Endothelial cell of umbilical vein (primary cell): ENCODE measurements around the gene CARD19. TPM values are rescaled to one million over a fixed set of nuclear protein-coding genes. Genes with fewer than 3 reads are reported as not detected.

ENCODE experiments used
- BruUV-seq: library from RNA; stranded (reverse); fragments of 400-500 nt; replicated peaks from 2 replicates; lab custom pipeline; 2021; lab: Mats Ljungman, UMichigan
- CTCF ChIA-PET: fragments of 300-600, 350-600 bp; sonication (Branson Sonifier 250); formaldehyde crosslinking; loops from one replicate; lab custom pipeline; 2021; ENCODE audit warnings: antibody characterized with exemption, inconsistent platforms; lab: Charles Lee
- POLR2A ChIA-PET: fragments of 300-600, 350-600 bp; sonication (Branson Sonifier 250); formaldehyde crosslinking; loops from one replicate; lab custom pipeline; 2021; ENCODE audit warnings: antibody characterized with exemption, inconsistent platforms; lab: Charles Lee
- DNase-seq: peaks from one replicate; pipeline ENCODE4 v3.0.0-alpha.2; 2011; ENCODE audit warnings: low read depth, low spot score
- FAIRE-seq: peaks from 2 replicates; lab custom pipeline; 2011; peaks lifted over from hg19 to GRCh38; lab: Jason Lieb, UNC
- H2AFZ ChIP-seq: 2 replicates; pipeline ENCODE4 v1.6.0; 2012; ENCODE audit warnings: low read depth, low read length, control low read depth, inconsistent platforms
- H3K27ac ChIP-seq: 2 replicates; pipeline ENCODE4 v1.5.1; 2011; ENCODE audit warnings: low read depth, mild to moderate bottlenecking, control low read depth, low read length, moderate library complexity; ENCODE audit not compliant: insufficient read depth
- H3K27me3 ChIP-seq, 2 experiments: 2 replicates each; pipeline versions ENCODE4 v1.6.0 to v1.6.1; 2011; ENCODE audit warnings: low read length in 2 of 2, mixed read lengths in 1 of 2; ENCODE audit not compliant: control insufficient read depth in 2 of 2, insufficient read depth in 2 of 2
- H3K36me3 ChIP-seq, 2 experiments: 2 replicates in 1 of 2; 3 replicates in 1 of 2; pipeline ENCODE4 v1.5.1; 2011; ENCODE audit warnings: low read length in 2 of 2, mild to moderate bottlenecking in 1 of 2, moderate library complexity in 1 of 2; ENCODE audit not compliant: control insufficient read depth in 2 of 2, insufficient read depth in 2 of 2; ENCODE audit errors: extremely low read depth in 1 of 2
- H3K4me1 ChIP-seq: 3 replicates; pipeline ENCODE4 v1.5.1; 2011; ENCODE audit warnings: mild to moderate bottlenecking, low read length; ENCODE audit not compliant: control insufficient read depth, insufficient read depth; ENCODE audit errors: extremely low read depth
- H3K4me2 ChIP-seq: 2 replicates; pipeline ENCODE4 v1.6.1; 2011; ENCODE audit warnings: low read length, control low read depth, mixed read lengths; ENCODE audit not compliant: insufficient read depth
- H3K4me3 ChIP-seq, 3 experiments: fragments of 200-600 bp in 1 of 3; sonication (generic), shearing (Covaris generic) in 1 of 3; replicated peaks in 1 of 3; 2 replicates each; pipeline ENCODE4 v1.5.1; 2011 to 2016; ENCODE audit warnings: control low read depth in 3 of 3, low read length in 3 of 3, mild to moderate bottlenecking in 2 of 3, inconsistent platforms in 1 of 3, low read depth in 1 of 3, moderate library complexity in 1 of 3; ENCODE audit not compliant: insufficient read depth in 1 of 3
- H3K79me2 ChIP-seq: 2 replicates; pipeline ENCODE4 v1.6.0; 2012; ENCODE audit warnings: low read length, inconsistent platforms; ENCODE audit not compliant: control insufficient read depth, insufficient read depth
- H3K9ac ChIP-seq: replicated peaks from 2 replicates; pipeline ENCODE3; 2011; ENCODE audit warnings: low read length, control low read depth; ENCODE audit not compliant: insufficient read depth; ENCODE audit errors: extremely low read depth
- H3K9me1 ChIP-seq: replicated peaks from 3 replicates; pipeline ENCODE4 v1.6.0; 2011; ENCODE audit warnings: mild to moderate bottlenecking, low read length; ENCODE audit not compliant: control insufficient read depth, insufficient read depth; ENCODE audit errors: extremely low read depth
- H3K9me3 ChIP-seq: replicated peaks from 2 replicates; pipeline ENCODE4 v1.5.1; 2012; ENCODE audit warnings: low read length, inconsistent platforms; ENCODE audit not compliant: control insufficient read depth, insufficient read depth
- H4K20me1 ChIP-seq: replicated peaks from 2 replicates; pipeline ENCODE3; 2011; ENCODE audit warnings: mild to moderate bottlenecking, low read length; ENCODE audit not compliant: control insufficient read depth, insufficient read depth; ENCODE audit errors: extremely low read depth
- EZH2 ChIP-seq: IDR thresholded peaks from 2 replicates; pipeline ENCODE4 v1.6.1; 2012; ENCODE audit warnings: borderline replicate concordance, low read depth, mild to moderate bottlenecking, moderate library complexity, low read length, inconsistent platforms; ENCODE audit not compliant: severe bottlenecking
- FOS ChIP-seq: IDR thresholded peaks from 2 replicates; pipeline ENCODE4 v1.6.1; 2011; ENCODE audit warnings: mild to moderate bottlenecking, low read length, moderate library complexity, borderline replicate concordance; ENCODE audit not compliant: insufficient read depth
- GATA2 ChIP-seq: IDR thresholded peaks from 2 replicates; pipeline ENCODE4 v1.7.0; 2011; ENCODE audit warnings: low read depth, mild to moderate bottlenecking, moderate library complexity, mixed read lengths, low read length; ENCODE audit not compliant: insufficient read length, insufficient read depth
- JUN ChIP-seq: IDR thresholded peaks from 2 replicates; pipeline ENCODE4 v1.6.1; 2011; ENCODE audit warnings: borderline replicate concordance, low read depth; ENCODE audit not compliant: insufficient read length, insufficient read depth
- MYC ChIP-seq: IDR thresholded peaks from one replicate; pipeline ENCODE4 v1.6.1; 2011; ENCODE audit warnings: mild to moderate bottlenecking, low read depth, low read length
- POLR2A ChIP-seq: IDR thresholded peaks from 2 replicates; pipeline ENCODE4 v1.6.1; 2012; ENCODE audit warnings: low read depth, mild to moderate bottlenecking, control low read depth, low read length
- POLR2AphosphoS5 ChIP-seq: IDR thresholded peaks from 2 replicates; pipeline ENCODE4 v1.6.1; 2012; ENCODE audit warnings: low read depth, mild to moderate bottlenecking, control low read depth, low read length, moderate library complexity; ENCODE audit not compliant: insufficient read depth
- dilution Hi-C: fragments of 300-500 bp; cut with MboI; formaldehyde crosslinking; loops from one replicate; pipeline ENCODE4 v1.15.0; 2019; ENCODE audit warnings: low sequenced_read_pairs; ENCODE audit not compliant: extremely low pct_ligation_motif_present
- intact Hi-C: fragments of 100-400 bp; cut with micrococcal nuclease; formaldehyde crosslinking; loops from one replicate; pipeline ENCODE4 v1.10.0; 2022
- polyA plus RNA-seq, 4 experiments: library from polyadenylated mRNA; depleted of rRNA in 3 of 4; stranded (reverse) in 3 of 4; unstranded in 1 of 4; fragments of >200 nt; gene quantifications; 2 replicates each; pipeline versions ENCODE4 v1.2.1 to v1.2.3, GENCODE V29; 2011 to 2012; ENCODE audit warnings: missing spikeins in 1 of 4
- total RNA-seq: library from RNA; stranded (reverse); gene quantifications from 2 replicates; pipeline ENCODE4 v1.2.3, GENCODE V29; 2021
- TF ChIP-seq, protein P1 (sequence below), 2 donors: IDR thresholded peaks; 1 replicate in 1 of 2; 2 replicates in 1 of 2; pipeline ENCODE4 v1.5.1; 2011; ENCODE audit warnings: low read length in 2 of 2, mild to moderate bottlenecking in 2 of 2, moderate library complexity in 2 of 2, control low read depth in 1 of 2, inconsistent platforms in 1 of 2, low read depth in 1 of 2; ENCODE audit not compliant: insufficient read depth in 1 of 2; ENCODE audit errors: extremely low read depth in 1 of 2
- TF ChIP-seq, protein P2 (sequence below): IDR thresholded peaks from 2 replicates; pipeline ENCODE4 v1.6.1; 2011; ENCODE audit not compliant: insufficient read depth, insufficient read length

Gene CARD19
- total and polyA plus RNA-seq, 2 donors (not counting 3 experiments of a cell fraction or from before 2014, with no cell fraction given), result 45.7 to 148 TPM

DNA sequence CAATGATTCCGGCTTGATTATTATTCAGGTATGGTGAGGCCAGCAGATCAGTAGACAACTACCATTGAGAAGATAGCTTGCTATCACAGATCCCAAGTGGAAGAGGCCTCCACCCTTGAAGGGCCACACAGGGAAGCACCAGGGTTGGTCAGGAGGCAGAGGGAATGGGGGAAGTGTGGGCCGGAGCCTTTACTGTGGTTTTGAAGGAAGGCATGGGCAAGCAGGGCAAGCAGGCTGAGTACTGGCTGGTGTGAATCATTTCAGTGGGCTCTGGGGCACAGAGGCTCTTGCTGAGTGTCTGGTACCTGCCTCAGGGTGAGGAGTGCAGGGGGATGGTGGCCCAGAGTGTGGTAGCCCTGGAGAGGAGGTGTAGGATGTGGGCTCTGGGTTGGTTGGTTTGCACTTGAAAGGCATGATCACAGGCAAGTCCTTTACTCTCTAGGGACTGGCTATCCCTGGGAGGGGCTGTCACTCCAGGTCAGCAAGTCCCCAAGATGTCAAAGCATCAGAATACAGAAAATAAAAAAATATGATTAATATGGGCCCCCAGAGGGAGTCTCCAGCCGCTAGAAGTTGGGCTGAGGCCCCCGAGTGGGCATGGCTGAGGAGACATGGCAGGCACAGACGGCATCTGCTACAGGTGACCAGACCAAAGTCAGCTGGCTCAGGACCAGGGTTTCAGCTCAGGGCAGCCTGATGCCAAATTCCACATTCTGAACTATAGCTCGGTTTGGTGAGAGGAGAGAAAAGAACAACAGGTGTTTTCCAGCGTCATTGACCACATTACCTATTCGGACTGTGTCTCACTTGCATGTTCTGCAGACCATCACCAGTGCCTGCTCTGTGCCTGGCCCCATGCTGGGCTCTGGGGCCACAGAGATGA is 47.2 kb upstream of the CARD19 start:
- no peak overlapping the region for H3K27ac ChIP-seq
- H4K20me1 ChIP-seq, result no peaks in the 10 kb centered on the region
- ChIA-PET POLR2A (no interaction called here), CTCF (interaction anchor here (0.8 kb wide), 1 partner anchor 45 kb away, joined by 3 read pairs; no protein-coding TSS in a partner anchor)
- H3K4me1 ChIP-seq, result no peaks in the 10 kb centered on the region
- H3K9me3 ChIP-seq, result no peaks in the 10 kb centered on the region
- BruUV-seq, result no TSS peak
- H3K4me2 ChIP-seq, result no peak overlapping the region
- H2AFZ ChIP-seq, result no peak overlapping the region
- no peak overlapping the region for H3K9ac ChIP-seq
- FAIRE-seq (no peak), DNase-seq (no peak)
- intact Hi-C loops (no loop called here), dilution Hi-C loops (no loop called here)
- no peaks in the 10 kb centered on the region for H3K79me2 ChIP-seq
- H3K36me3 ChIP-seq, result no peaks in the 10 kb centered on the region
- no peaks in the 10 kb centered on the region for H3K27me3 ChIP-seq
- no peak overlapping the region for H3K4me3 ChIP-seq
- TF ChIP-seq POLR2AphosphoS5, result no peak
- TF ChIP-seq POLR2A, result no peak
- TF ChIP-seq JUN, result no peak
- TF ChIP-seq, protein P1, sequence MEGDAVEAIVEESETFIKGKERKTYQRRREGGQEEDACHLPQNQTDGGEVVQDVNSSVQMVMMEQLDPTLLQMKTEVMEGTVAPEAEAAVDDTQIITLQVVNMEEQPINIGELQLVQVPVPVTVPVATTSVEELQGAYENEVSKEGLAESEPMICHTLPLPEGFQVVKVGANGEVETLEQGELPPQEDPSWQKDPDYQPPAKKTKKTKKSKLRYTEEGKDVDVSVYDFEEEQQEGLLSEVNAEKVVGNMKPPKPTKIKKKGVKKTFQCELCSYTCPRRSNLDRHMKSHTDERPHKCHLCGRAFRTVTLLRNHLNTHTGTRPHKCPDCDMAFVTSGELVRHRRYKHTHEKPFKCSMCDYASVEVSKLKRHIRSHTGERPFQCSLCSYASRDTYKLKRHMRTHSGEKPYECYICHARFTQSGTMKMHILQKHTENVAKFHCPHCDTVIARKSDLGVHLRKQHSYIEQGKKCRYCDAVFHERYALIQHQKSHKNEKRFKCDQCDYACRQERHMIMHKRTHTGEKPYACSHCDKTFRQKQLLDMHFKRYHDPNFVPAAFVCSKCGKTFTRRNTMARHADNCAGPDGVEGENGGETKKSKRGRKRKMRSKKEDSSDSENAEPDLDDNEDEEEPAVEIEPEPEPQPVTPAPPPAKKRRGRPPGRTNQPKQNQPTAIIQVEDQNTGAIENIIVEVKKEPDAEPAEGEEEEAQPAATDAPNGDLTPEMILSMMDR (IDR thresholded peaks at IDR 0.05; ENCODE audit: extremely low read depth in 1 of 2, insufficient read depth in 1 of 2, low read depth in 1 of 2, low read length in 2 of 2), result no peak
- TF ChIP-seq GATA2, result no peak
- TF ChIP-seq, protein P2, sequence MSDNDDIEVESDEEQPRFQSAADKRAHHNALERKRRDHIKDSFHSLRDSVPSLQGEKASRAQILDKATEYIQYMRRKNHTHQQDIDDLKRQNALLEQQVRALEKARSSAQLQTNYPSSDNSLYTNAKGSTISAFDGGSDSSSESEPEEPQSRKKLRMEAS, result no peak
- no peak for TF ChIP-seq MYC
- no peak for TF ChIP-seq FOS
- no peak for TF ChIP-seq EZH2
- H3K9me1 ChIP-seq, result no peaks in the 10 kb centered on the region
